GM20431 (cell line): ENCODE data around the gene UEVLD.

Source experiments
- in situ Hi-C: fragments of 300-500 bp; cut with MseI, MboI; formaldehyde crosslinking; loops from one replicate; pipeline ENCODE4 v1.15.0; 2020; ENCODE audit warnings: low sequenced_read_pairs; ENCODE audit not compliant: unreplicated experiment

Gene UEVLD

GRCh38 chr11:18588297-18589252 lies at the start of gene UEVLD:
Gene UEVLD, minus strand, starts transcription at chr11:18588734. Its CDS starts 80 bp downstream, at chr11:18588654.
- in situ Hi-C loops = no loop called here

GRCh38 chr11:18634140-18635032 lies 45.9 kb upstream of the UEVLD start, which contains the start of gene SPTY2D1:
Gene SPTY2D1, minus strand, starts transcription at chr11:18634342. Its CDS starts 85 bp downstream, at chr11:18634257.
- in situ Hi-C loops = no loop called here

GRCh38 chr11:18633256-18634139 lies 45.0 kb upstream of the UEVLD start:
- in situ Hi-C loops = no loop called here

- in situ Hi-C loops = no loop called here
Observed at GRCh38 chr11:18632841-18633240, 44.3 kb upstream of the UEVLD start.

GRCh38 chr11:18624161-18624560 lies 35.6 kb upstream of the UEVLD start:
- in situ Hi-C loops = no loop called here

- in situ Hi-C loops = no loop called here
Observed at GRCh38 chr11:18623707-18624106, 35.2 kb upstream of the UEVLD start.

- in situ Hi-C loops = no loop called here
Observed at GRCh38 chr11:18618342-18619025, 29.9 kb upstream of the UEVLD start.

GRCh38 chr11:18617688-18618341 lies 29.3 kb upstream of the UEVLD start:
- in situ Hi-C loops = no loop called here

- in situ Hi-C loops = no loop called here
Observed at GRCh38 chr11:18615628-18616392, 27.3 kb upstream of the UEVLD start.

GRCh38 chr11:18614667-18615066 lies 26.1 kb upstream of the UEVLD start:
- in situ Hi-C loops = no loop called here

- in situ Hi-C loops = no loop called here
Observed at GRCh38 chr11:18612394-18612793, 23.9 kb upstream of the UEVLD start.

- in situ Hi-C loops = no loop called here
Observed at GRCh38 chr11:18611196-18611595, 22.7 kb upstream of the UEVLD start.

GRCh38 chr11:18608376-18608775 lies 19.8 kb upstream of the UEVLD start:
- in situ Hi-C loops = no loop called here

- in situ Hi-C loops = no loop called here
Observed at GRCh38 chr11:18600915-18601569, 12.5 kb upstream of the UEVLD start.

- in situ Hi-C loops = no loop called here
Observed at GRCh38 chr11:18599739-18600230, 11.3 kb upstream of the UEVLD start, which contains the start of gene MISFA. Gene MISFA, plus strand, starts transcription at chr11:18599789. Its CDS starts 140 bp downstream, at chr11:18599929.

GRCh38 chr11:18594999-18595749 lies 6.6 kb upstream of the UEVLD start:
- in situ Hi-C loops = no loop called here
